NCI-H748 (cell line): Measurements from ENCODE around the gene EVX1.

Source experiments
- DNase-seq: peaks from one replicate; lab custom pipeline; 2025; ENCODE audit not compliant: unreplicated experiment; lab: John Stamatoyannopoulos, UW

EVX1 gene

DNA sequence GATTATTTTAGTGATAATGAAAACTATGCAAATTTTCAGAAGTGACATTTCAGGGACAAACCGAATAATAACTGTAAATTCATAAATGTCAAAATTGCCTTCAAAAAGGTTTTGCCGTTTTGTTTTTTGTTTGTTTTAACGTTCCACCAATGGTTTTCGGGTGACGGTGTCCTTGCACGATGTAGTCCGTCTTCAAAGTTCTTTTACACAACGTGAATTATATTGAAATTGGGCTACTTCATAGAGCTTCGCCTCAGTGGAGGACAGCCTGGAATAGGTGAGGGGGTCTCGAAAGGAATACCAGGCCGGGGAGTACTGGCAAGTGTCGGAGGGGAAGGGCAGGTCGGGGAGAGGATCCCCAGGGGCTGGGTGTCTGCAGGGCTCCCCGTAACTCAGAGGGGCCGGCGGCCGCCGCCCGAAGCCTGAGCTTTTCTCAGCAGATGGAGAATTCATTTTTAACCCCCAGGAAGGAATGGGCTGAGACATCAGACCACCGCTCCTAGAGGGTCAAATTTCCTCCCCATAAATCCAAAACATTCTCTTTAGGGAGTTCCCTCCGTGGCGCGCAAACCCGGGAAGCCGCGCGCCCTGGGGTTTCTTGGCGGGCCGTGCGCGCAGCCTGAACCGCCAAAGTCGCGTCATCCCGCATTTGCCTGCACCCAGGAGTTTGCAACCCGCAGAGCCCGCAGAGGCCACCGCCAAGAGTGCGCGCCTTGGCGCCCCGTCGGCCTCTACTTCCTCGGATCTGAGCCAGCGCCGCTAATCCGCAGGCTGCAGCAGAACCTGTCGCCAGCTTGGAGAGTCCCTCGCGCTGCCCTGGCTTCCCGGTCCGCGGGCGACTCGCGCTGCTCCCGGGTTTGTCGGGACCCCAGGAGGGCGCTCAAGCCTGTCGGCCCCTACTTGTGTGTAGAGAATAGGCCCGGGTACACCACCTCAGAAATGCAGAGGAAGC, 17.3 kb upstream of the EVX1 start:
- DNase-seq, result no peak

DNA sequence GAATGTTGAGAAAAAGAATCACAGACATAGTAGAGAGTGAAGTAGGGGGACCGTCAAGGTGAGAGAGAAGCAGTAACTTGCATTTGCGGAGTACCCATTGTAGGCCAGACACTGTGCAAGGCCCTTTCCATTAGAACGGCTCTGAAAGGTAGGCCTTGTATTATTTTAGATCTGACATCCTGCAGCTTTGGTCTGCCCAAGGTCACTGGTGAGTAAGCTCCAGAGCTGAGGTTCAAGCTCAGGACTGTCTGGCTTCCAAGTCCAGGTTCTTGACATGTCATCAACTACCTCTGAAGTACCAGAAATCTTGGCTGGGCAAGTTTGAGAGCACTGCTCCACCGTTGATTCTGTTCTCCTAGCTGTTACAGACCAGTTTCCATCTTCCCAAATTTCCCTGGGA, 13.2 kb upstream of the EVX1 start:
- no peak for DNase-seq

DNA sequence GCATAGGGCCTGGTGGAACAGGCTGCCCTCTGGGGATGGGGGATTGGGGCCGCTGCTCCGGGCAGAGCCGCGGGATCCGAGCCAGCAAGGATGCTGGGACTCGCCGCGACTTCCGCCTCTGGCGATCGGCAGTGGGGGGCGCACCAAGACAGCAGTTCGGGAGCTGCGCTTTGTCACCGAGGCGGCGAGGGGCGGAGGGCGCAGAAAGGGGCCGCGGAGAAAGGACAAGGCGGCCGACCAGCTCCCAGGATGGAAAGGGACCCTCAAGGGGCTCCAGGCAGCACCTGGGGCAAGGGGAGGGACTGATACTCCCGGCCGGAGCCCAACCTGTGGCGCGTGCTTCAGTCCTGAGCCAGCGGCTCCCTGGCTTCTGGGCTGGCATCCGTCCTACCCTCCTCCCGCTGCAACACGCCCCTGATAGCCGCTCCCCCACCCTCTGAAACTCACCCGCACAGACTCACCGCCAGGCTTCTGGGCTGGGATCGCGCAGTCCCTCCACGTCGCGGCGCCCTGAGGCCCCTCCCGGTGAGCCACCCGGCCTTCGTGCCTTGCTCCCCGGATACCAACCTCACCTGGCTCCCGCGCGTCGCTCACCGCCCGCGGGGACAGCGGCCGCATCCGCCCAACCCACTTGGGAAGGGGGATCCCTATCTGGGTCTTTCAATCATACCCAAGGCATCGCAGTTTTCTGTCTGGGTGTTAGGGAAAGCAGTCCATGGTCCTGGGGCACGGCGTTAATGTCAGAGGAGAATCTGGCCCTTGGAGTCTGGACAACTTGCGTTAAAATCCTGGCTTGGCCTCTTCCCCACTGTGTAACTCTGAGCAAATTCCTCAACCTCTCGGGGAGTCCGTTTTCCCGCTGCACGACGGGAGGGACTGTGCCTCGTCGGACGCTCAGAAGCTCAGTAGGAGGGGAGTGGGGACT, 7.0 kb upstream of the EVX1 start:
- DNase-seq, result peak; percentile 83

- DNase-seq, result no peak
Observed at GRCh38 chr7:27237735-27238334, 4.8 kb upstream of the EVX1 start.

DNA sequence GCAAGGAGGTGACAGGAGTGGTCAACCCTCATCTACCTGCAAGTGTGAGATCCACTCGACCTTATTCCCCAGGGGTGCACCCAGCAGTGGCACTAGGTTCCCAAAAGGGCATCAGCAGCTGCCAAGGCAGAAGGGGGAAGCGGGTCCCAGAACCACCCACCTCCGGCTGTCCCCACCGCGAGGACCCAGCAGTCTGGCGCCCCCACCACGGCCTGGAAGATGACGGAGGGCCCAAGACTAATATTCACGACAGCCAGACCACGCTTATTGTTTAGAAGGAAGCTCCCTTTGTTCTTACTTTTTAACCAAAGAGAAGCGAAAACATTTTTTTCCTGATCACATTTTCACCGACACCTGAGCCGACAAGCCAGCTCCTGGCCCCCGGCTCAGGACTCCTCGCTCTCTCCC, 3.6 kb upstream of the EVX1 start:
- no peak for DNase-seq

DNA sequence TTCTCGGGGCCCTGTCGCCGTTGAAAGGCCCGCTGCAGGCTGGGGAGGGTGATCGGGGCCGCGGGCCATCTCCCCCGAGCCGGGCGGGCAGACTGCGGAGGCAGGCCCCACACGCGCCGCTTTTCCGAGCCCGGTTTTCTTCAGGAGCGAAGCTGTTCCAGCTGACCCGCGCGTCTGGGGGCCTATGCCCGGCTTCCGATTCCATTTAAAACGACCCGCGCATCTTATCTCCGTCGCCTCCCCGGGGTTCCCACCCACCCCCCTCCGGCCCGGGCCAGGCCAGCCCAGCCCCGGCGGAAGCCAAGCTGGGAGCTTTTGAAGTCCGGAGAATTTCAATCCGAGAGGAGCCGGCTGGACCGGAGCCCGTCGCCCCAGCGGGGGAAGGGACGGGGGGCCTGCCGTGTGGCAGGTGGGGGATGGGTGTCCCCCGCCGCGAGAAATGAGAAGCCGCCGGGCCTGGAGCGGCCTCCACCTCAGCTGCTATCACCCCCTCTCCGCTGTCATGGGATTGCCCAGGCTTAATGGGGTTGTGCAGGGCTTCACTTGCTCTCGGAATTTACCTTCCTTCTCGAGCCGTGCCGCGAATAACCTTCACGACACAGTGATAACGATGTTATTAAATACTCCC, 3.1 kb upstream of the EVX1 start:
- no peak for DNase-seq

DNA sequence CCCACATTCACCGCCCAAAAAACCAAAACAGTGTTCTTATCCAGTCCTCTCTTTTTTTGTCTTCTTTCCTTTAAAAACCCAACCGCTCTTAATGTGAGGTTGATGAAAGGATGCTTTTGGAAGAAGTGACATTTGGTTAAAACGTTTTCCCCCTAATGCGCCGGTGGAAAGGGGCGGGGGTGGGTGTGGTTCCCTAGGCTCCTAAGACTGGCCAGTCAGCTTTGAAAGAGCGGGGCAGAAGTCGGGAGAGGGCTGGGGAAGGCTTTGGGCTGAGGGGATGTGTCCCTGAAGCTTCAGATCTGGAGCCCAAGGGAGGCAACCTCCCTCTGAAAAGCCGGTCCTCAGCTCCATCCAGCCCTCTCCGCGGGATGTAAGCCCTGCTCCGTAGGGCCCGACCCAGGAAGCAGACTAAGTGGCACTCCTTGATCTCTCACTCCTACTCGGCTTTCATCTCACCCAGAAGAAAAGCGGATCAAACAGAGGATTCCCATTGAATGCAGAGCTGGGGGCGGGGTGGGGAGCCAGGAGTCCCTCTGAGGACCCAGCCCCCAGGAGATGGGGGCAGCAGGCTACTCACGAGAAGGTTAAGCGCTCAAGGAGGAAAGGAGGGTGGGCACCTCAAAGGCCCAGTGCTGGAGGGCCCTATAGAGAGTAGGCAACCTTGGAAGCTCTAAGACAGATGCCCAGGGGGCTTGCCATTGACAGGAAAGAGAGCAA, 2.4 kb upstream of the EVX1 start:
- DNase-seq, result peak; percentile 18

- DNase-seq, result no peak
Observed at GRCh38 chr7:27241189-27242056, 1.2 kb upstream of the EVX1 start.

DNA sequence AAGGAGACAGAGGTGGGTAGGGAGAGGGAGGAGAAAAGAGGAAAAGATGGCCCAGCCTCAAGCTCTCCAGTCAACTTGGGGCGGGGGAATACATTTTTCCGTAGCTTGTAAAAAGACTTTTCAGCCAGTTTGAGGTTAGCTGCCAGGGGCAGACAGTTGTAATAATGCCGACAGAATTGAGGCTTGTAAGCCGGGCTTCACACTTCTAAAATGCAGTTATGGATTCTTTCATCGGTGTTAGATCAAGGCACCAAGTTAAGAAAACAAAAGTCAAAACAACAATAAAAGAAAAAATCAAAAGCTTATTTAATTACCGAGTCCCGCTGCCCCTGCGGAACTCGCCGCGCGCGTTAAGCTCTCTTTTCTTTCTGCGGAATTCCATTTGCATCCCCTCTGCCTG, 448 bp upstream of the EVX1 start:
- DNase-seq, result peak; percentile 25

DNA sequence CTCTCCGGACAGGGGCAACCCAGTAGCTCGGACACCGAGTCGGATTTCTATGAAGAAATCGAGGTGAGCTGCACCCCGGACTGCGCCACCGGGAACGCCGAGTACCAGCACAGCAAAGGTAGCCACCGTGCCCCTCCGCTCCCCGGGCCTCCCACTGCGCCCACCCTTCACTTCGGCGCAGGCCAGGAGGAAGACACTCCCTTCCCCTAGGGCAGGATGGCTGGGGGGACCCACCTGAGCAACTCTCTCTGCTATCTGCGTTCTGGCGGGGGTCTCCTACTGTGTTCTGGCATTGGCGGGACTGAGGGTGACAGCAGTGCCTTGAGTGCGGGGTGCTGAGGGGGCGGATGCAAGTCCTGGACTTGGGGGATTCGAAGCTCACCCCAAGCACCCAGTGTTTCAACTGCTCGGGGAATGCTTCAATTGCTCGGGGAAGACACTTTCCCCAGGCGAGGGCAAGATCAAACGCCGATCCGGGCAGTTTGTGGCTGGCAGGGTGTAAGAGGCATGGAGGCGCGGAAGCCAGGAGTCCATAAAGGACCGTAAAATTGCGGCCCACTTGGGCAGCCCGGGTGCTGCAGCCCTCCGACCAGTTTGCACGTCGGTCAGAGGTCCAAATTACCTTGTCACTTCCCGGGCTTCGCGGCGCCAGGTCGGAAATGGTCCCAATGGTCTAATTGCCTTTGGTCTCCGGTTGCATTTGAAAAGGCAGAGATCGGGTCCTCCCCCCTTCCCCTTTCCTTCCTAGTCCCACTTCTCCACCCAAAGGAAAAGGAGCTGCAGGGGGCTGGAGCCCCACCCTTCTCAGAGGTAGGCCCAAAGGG, 950 bp downstream of the EVX1 start:
- DNase-seq, result peak; percentile 40

DNA sequence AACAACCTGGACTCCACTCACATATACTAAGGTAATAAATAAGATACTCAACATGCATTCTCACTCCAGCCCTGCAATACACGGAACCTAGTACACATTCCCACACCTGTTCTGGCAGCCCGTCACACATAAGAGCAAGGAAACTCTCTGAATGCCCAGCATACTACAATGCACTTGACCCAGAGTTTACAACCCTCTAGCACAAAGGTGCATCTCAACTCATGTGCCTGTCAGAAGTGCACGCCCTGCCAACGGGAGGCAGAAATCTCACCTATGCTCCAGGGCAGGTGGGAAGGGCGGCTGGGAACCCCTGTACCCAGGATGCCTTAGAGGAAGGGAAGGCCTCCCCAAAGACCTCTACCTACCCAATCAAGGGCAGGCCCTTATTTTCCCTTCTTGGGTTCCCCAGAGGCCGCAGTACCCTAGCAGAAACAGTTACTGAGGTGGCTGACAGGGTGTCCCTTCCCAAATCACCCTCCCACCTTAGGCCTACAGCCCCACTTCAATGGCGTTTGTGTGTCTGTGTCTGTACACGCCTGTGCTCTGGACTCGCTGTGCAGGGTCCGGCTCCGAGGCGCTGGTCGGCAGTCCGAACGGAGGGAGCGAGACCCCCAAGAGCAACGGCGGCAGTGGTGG, 2.0 kb downstream of the EVX1 start:
- DNase-seq, result peak; percentile 17

DNA sequence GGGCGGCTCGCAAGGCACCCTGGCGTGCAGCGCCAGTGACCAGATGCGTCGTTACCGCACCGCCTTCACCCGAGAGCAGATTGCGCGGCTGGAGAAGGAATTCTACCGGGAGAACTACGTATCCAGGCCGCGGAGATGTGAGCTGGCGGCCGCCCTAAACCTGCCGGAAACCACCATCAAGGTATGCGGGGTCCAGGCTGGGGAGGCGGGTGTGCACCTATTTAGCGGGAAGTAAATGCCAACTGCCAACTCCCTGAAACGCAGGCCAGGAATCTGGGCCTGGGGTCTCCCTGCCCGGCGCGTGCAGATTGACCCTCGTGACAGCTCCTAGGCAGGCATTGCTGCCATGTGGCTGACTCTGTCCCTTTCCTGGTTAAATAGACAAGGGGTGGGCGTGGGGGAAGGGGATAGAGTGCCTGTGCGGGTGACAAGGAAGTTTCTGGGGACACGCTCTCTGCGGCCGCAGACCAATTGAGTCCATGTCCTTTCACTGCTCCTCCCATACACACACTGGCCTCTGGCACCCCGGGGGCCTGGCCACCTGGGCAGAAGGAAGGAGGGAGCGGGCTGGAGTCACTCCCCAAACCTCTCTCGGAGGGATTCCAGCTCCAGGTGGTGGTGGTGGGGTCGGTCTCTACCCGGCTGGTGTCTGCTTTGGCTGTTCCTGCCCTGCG, 2.7 kb downstream of the EVX1 start:
- no peak for DNase-seq

GRCh38 chr7:27245798-27246691, 3.4 kb downstream of the EVX1 start:
- DNase-seq, result peak; percentile 79

DNA sequence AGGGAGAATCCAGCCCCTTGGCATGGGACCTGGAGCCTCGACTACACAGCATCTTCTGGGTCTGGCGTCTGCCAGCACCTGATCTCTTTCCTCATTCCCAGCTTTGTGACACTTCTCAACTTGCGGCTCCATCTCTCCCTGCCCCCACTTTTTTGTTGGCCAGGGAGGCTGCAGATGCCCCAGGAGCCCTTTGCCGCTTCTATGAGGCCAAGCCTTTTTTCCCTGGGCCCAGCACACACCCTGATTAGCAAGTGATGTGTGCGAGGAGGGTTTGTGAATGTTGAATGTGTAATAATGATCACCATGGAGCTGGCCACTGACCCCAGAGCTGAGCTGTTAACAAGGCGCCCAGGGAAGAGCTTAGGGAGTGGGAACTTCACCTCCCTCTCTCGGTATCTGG, 4.4 kb downstream of the EVX1 start:
- DNase-seq, result peak; percentile 31

DNA sequence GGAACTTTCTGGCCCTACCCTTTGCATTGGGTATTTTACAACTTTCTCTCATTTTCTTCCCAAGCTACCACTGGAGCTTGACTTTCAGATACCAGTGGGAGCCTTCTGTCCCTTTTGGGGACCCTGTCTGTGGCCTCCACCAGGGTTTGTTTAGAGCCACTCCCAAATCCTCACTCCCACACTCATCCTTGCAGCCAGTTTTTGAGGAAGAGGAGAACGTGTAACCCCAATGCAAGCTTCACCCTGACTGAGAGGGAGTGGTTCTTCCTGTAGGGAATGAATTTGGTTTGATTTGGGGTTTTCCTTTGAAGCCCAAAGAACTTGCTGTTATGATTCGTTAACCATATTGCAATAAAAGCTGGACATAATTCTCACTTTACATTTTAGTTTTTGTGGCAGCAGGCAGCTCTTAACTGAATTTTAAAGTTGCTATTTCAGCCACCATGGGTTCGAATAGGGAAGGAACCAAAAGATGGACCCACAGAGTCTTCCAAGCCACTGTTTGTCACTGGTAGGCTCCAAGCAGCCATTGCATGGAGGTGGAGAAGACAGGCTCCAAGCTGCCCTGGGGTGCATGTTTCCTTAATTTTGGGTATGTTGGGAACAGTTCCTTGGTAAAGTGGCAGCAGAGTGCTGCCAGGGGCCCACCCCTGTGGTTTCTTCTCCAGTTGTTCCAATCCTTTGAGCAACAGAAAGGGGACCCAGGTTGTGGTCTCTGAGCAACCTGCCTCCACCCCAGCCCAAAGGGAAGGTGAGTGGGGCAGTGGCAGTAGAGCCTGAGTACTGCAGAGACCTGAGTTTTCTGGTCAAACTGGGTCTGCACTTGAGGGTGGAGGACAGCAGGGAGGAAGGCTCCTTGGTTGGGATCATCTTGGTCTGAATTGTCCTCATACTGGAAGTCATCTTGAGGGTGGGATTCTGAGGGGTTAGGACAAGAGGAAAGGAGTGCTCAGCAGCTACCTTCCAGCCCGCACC, 5.1 kb downstream of the EVX1 start:
- DNase-seq, result no peak
